IMR-90 (cell line): ENCODE data around the gene CD79B.
"Not testable (repeated sequence)": the region's sequence is repeated elsewhere in the genome, so short reads cannot be mapped to it uniquely, and the experiment has no call there.

Source experiments
- MAFK ChIP-seq: IDR thresholded peaks from 2 replicates; pipeline ENCODE4 v1.6.1; 2012; ENCODE audit warnings: low read depth, low read length, improper control_type of control experiment
- MXI1 ChIP-seq: IDR thresholded peaks from 2 replicates; pipeline ENCODE4 v1.6.1; 2012; ENCODE audit warnings: low read depth, mild to moderate bottlenecking, low read length, moderate library complexity, borderline replicate concordance
- POLR2A ChIP-seq: IDR thresholded peaks from 2 replicates; pipeline ENCODE4 v1.6.1; 2012; ENCODE audit warnings: mild to moderate bottlenecking, low read depth, low read length
- RAD21 ChIP-seq: IDR thresholded peaks from 2 replicates; pipeline ENCODE4 v1.6.1; 2012; ENCODE audit warnings: low read length, improper control_type of control experiment
- TF ChIP-seq, protein P1 (sequence below): conservative IDR thresholded peaks from 2 replicates; pipeline ENCODE4 v1.5.1; 2012; ENCODE audit warnings: mild to moderate bottlenecking, low read depth, low read length, improper control_type of control experiment
- TF ChIP-seq, protein P2 (sequence below): fragments of 150-350 bp; IDR thresholded peaks from 2 replicates; pipeline ENCODE4 v1.6.1; 2016; ENCODE audit warnings: low read depth, mild to moderate bottlenecking, low read length, moderate library complexity, borderline replicate concordance

DNA sequence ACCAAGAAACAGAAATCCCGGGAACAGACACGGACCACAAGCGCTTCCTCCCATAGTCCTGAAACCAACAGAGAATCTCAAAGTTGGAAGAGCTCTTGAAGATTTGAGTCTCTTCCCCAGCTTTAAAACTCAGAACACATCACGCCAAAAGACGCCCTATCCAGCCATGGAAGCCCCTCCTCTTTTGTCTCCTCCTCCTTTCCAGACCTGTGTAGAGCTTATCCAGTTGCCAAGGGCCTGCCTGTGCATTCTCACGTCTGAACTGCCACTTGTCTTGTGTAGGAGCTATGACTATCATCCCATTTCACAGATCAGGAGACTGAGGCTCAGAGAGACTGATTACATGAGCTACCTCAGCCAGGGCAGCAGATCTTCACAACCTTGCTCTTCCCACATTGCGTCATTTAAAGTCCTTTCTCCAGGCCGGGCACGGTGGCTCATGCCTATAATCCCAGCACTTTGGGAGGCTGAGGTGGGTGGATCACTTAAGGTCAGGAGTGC is 49.5 kb downstream of the CD79B start:
- not testable (repeated sequence) for TF ChIP-seq RAD21, POLR2A, MAFK, MXI1
- TF ChIP-seq, protein P1, sequence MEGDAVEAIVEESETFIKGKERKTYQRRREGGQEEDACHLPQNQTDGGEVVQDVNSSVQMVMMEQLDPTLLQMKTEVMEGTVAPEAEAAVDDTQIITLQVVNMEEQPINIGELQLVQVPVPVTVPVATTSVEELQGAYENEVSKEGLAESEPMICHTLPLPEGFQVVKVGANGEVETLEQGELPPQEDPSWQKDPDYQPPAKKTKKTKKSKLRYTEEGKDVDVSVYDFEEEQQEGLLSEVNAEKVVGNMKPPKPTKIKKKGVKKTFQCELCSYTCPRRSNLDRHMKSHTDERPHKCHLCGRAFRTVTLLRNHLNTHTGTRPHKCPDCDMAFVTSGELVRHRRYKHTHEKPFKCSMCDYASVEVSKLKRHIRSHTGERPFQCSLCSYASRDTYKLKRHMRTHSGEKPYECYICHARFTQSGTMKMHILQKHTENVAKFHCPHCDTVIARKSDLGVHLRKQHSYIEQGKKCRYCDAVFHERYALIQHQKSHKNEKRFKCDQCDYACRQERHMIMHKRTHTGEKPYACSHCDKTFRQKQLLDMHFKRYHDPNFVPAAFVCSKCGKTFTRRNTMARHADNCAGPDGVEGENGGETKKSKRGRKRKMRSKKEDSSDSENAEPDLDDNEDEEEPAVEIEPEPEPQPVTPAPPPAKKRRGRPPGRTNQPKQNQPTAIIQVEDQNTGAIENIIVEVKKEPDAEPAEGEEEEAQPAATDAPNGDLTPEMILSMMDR, result not testable (repeated sequence)
- TF ChIP-seq, protein P2, sequence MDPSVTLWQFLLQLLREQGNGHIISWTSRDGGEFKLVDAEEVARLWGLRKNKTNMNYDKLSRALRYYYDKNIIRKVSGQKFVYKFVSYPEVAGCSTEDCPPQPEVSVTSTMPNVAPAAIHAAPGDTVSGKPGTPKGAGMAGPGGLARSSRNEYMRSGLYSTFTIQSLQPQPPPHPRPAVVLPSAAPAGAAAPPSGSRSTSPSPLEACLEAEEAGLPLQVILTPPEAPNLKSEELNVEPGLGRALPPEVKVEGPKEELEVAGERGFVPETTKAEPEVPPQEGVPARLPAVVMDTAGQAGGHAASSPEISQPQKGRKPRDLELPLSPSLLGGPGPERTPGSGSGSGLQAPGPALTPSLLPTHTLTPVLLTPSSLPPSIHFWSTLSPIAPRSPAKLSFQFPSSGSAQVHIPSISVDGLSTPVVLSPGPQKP, result not testable (repeated sequence)
